Neural cell (in vitro differentiated cells): ENCODE results near the gene ASPM.

ENCODE experiments used
- CTCF ChIP-seq: fragments of 450-650 bp; IDR thresholded peaks from 2 replicates; pipeline ENCODE4 v1.5.1; 2014; ENCODE audit warnings: antibody characterized with exemption, mild to moderate bottlenecking, moderate library complexity; ENCODE audit not compliant: poor library complexity, severe bottlenecking
- EP300 ChIP-seq: fragments of 450-650 bp; conservative IDR thresholded peaks from 2 replicates; pipeline ENCODE4 v1.6.1; 2014; ENCODE audit warnings: antibody characterized with exemption, mild to moderate bottlenecking, moderate library complexity; ENCODE audit not compliant: poor library complexity, severe bottlenecking
- POLR2AphosphoS5 ChIP-seq: IDR thresholded peaks from 2 replicates; pipeline ENCODE4 v1.6.1; 2012
- REST ChIP-seq: IDR thresholded peaks from 2 replicates; pipeline ENCODE4 v1.6.1; 2012; ENCODE audit warnings: borderline replicate concordance
- TAF1 ChIP-seq: IDR thresholded peaks from 2 replicates; pipeline ENCODE4 v1.6.1; 2012; ENCODE audit warnings: low read depth

- no peak for TF ChIP-seq CTCF
- no peak for TF ChIP-seq POLR2AphosphoS5
- TF ChIP-seq EP300: no peak
- TF ChIP-seq REST: no peak
- TF ChIP-seq TAF1: no peak
Observed at GRCh38 chr1:197099444-197099843, 47.0 kb downstream of the ASPM start.
